GM13977 (cell line): ENCODE results near the gene TPRA1.

Experiments used
- DNase-seq: peaks from one replicate; pipeline ENCODE4 v3.0.0; 2012; ENCODE audit warnings: low spot score
- CTCF ChIP-seq: IDR thresholded peaks from 2 replicates; pipeline ENCODE4 v1.5.1; 2012; ENCODE audit warnings: mild to moderate bottlenecking, control low read depth; ENCODE audit not compliant: insufficient read depth; ENCODE audit errors: extremely low read depth, missing control alignments
- in situ Hi-C: fragments of 300-500 bp; cut with MboI; formaldehyde crosslinking; loops from one replicate; pipeline ENCODE4 v1.12.0; 2022; ENCODE audit warnings: low sequenced_read_pairs, low pct_unique_long_range_greater_than_20kb, mixed read lengths, inconsistent platforms; ENCODE audit not compliant: unreplicated experiment

TPRA1 gene

GRCh38 chr3:127569160-127569559 is 21.4 kb downstream of the TPRA1 start:
- no peak for TF ChIP-seq CTCF
- no peak for DNase-seq
- in situ Hi-C loops = no loop called here

- in situ Hi-C loops = no loop called here
- DNase-seq = no peak
- no peak for TF ChIP-seq CTCF
Measured at GRCh38 chr3:127568586-127568985, 21.9 kb downstream of the TPRA1 start.

GRCh38 chr3:127566833-127567232 is 23.7 kb downstream of the TPRA1 start:
- DNase-seq = no peak
- in situ Hi-C loops = no loop called here
- no peak for TF ChIP-seq CTCF

GRCh38 chr3:127565711-127566110 is 24.8 kb downstream of the TPRA1 start:
- DNase-seq = no peak
- in situ Hi-C loops = no loop called here
- TF ChIP-seq CTCF = no peak

GRCh38 chr3:127560051-127560787 is 30.3 kb downstream of the TPRA1 start:
- in situ Hi-C loops = no loop called here
- TF ChIP-seq CTCF = no peak
- DNase-seq = no peak

GRCh38 chr3:127556565-127556964 is 34.0 kb downstream of the TPRA1 start:
- DNase-seq = no peak
- in situ Hi-C loops = no loop called here
- no peak for TF ChIP-seq CTCF
